ENCODE measurements around the gene LRRC59. TPM values are rescaled to one million over a fixed set of nuclear protein-coding genes. Genes with fewer than 3 reads are reported as not detected.

Gene LRRC59
- total RNA-seq, 1 donor from 2014 or later, result 185 TPM

GRCh38 chr17:50392621-50393020, 4.7 kb downstream of the LRRC59 start:
- H3K4me3 Mint-ChIP-seq (ENCODE audit: unreplicated experiment), result no peak overlapping the region
- peaks cover 10% of the 10 kb centered on the region for H3K4me1 Mint-ChIP-seq (ENCODE audit: low read depth, unreplicated experiment)
- H3K4me1 ChIP-seq (ENCODE audit: insufficient read depth, low read length), result peaks cover 19% of the 10 kb centered on the region
- H3K9me3 ChIP-seq (ENCODE audit: insufficient read depth, low read depth, low read length), result no peaks in the 10 kb centered on the region
- no peaks in the 10 kb centered on the region for H3K9me3 Mint-ChIP-seq (ENCODE audit: unreplicated experiment)
- H2AFZ ChIP-seq (ENCODE audit: low read depth, low read length), result no peak overlapping the region
- no peak overlapping the region for H3K27ac Mint-ChIP-seq (ENCODE audit: unreplicated experiment)
- H4K20me1 ChIP-seq (ENCODE audit: insufficient read depth, low read length), result peaks cover 93% of the 10 kb centered on the region
- no peak overlapping the region for H3K9ac ChIP-seq (ENCODE audit: low read length)
- H3K36me3 Mint-ChIP-seq (ENCODE audit: low read depth, unreplicated experiment), result peaks cover 29% of the 10 kb centered on the region
- H3K27me3 ChIP-seq (ENCODE audit: insufficient read depth, low read length), result no peaks in the 10 kb centered on the region
- H3K27ac ChIP-seq (ENCODE audit: low read depth, low read length), result no peak overlapping the region
- H3K27me3 Mint-ChIP-seq (ENCODE audit: low read depth, unreplicated experiment), result no peaks in the 10 kb centered on the region
- no peak overlapping the region for H3K4me2 ChIP-seq (ENCODE audit: low read length)
- DNase-seq (ENCODE audit: low read depth) (no peak), FAIRE-seq (no peak)
- no peak overlapping the region for H3K4me3 ChIP-seq (ENCODE audit: insufficient read depth, low read depth, low read length)
- peaks cover 94% of the 10 kb centered on the region for H3K79me2 ChIP-seq (ENCODE audit: insufficient read depth, low read length)
- TF ChIP-seq CTCF (IDR thresholded peaks at IDR 0.05; ENCODE audit: insufficient read depth, low read depth, low read length) (no peak), EZH2 (IDR thresholded peaks at IDR 0.05; ENCODE audit: insufficient read depth, low read length) (no peak)
- H3K36me3 ChIP-seq (ENCODE audit: insufficient read depth, low read length), result peaks cover 69% of the 10 kb centered on the region

- Histone ChIP-seq H3K9ac (ENCODE audit: low read length) (no peak overlapping the region), H3K4me3 (ENCODE audit: insufficient read depth, low read depth, low read length) (no peak overlapping the region), H3K27ac (ENCODE audit: low read depth, low read length) (no peak overlapping the region), H3K36me3 (ENCODE audit: insufficient read depth, low read length) (peaks cover 96% of the 10 kb centered on the region), H3K27me3 (ENCODE audit: insufficient read depth, low read length) (no peaks in the 10 kb centered on the region), H3K79me2 (ENCODE audit: insufficient read depth, low read length) (peaks cover 81% of the 10 kb centered on the region), H3K9me3 (ENCODE audit: insufficient read depth, low read depth, low read length) (no peaks in the 10 kb centered on the region), H4K20me1 (ENCODE audit: insufficient read depth, low read length) (peaks cover 99% of the 10 kb centered on the region), H2AFZ (ENCODE audit: low read depth, low read length) (no peak overlapping the region), H3K4me1 (ENCODE audit: insufficient read depth, low read length) (peaks cover 5% of the 10 kb centered on the region), H3K4me2 (ENCODE audit: low read length) (no peak overlapping the region)
- Mint-ChIP-seq H3K27ac (ENCODE audit: unreplicated experiment) (no peak overlapping the region), H3K4me1 (ENCODE audit: low read depth, unreplicated experiment) (peaks cover under 1% of the 10 kb centered on the region), H3K27me3 (ENCODE audit: low read depth, unreplicated experiment) (no peaks in the 10 kb centered on the region), H3K36me3 (ENCODE audit: low read depth, unreplicated experiment) (peaks cover 34% of the 10 kb centered on the region), H3K4me3 (ENCODE audit: unreplicated experiment) (no peak overlapping the region), H3K9me3 (ENCODE audit: unreplicated experiment) (no peaks in the 10 kb centered on the region)
- FAIRE-seq (no peak), DNase-seq (ENCODE audit: low read depth) (no peak)
- TF ChIP-seq CTCF (IDR thresholded peaks at IDR 0.05; ENCODE audit: insufficient read depth, low read depth, low read length) (no peak), EZH2 (IDR thresholded peaks at IDR 0.05; ENCODE audit: insufficient read depth, low read length) (no peak)
These were observed 7.8 kb downstream of the LRRC59 start for GRCh38 chr17:50389534-50389933.

GRCh38 chr17:50388728-50389127, 8.6 kb downstream of the LRRC59 start:
- peaks cover 94% of the 10 kb centered on the region for H3K36me3 ChIP-seq (ENCODE audit: insufficient read depth, low read length)
- H3K36me3 Mint-ChIP-seq (ENCODE audit: low read depth, unreplicated experiment), result peaks cover 28% of the 10 kb centered on the region

More at GRCh38 chr17:50388728-50389127, 8.6 kb downstream of the LRRC59 start:
- H3K27ac ChIP-seq (ENCODE audit: low read depth, low read length), result no peak overlapping the region
- FAIRE-seq (no peak), DNase-seq (ENCODE audit: low read depth) (no peak)
- H4K20me1 ChIP-seq (ENCODE audit: insufficient read depth, low read length), result peaks cover 99% of the 10 kb centered on the region
- Mint-ChIP-seq H3K27me3 (ENCODE audit: low read depth, unreplicated experiment) (no peaks in the 10 kb centered on the region), H3K27ac (ENCODE audit: unreplicated experiment) (no peak overlapping the region), H3K4me1 (ENCODE audit: low read depth, unreplicated experiment) (no peaks in the 10 kb centered on the region), H3K9me3 (ENCODE audit: unreplicated experiment) (no peaks in the 10 kb centered on the region), H3K4me3 (ENCODE audit: unreplicated experiment) (no peak overlapping the region)
- H3K9ac ChIP-seq (ENCODE audit: low read length), result no peak overlapping the region
- H3K4me3 ChIP-seq (ENCODE audit: insufficient read depth, low read depth, low read length), result no peak overlapping the region
- no peak overlapping the region for H3K4me2 ChIP-seq (ENCODE audit: low read length)
- peaks cover 73% of the 10 kb centered on the region for H3K79me2 ChIP-seq (ENCODE audit: insufficient read depth, low read length)
- no peak overlapping the region for H2AFZ ChIP-seq (ENCODE audit: low read depth, low read length)
- TF ChIP-seq EZH2 (IDR thresholded peaks at IDR 0.05; ENCODE audit: insufficient read depth, low read length), result no peak
- TF ChIP-seq CTCF (IDR thresholded peaks at IDR 0.05; ENCODE audit: insufficient read depth, low read depth, low read length), result no peak
- H3K4me1 ChIP-seq (ENCODE audit: insufficient read depth, low read length), result peaks cover 5% of the 10 kb centered on the region
- H3K9me3 ChIP-seq (ENCODE audit: insufficient read depth, low read depth, low read length), result no peaks in the 10 kb centered on the region
- no peaks in the 10 kb centered on the region for H3K27me3 ChIP-seq (ENCODE audit: insufficient read depth, low read length)
